HepG2 (cell line): Measurements from ENCODE around the gene RFTN1. TPM values are rescaled to one million over a fixed set of nuclear protein-coding genes. Genes with fewer than 3 reads are reported as not detected.

Experiments used
- ATAC-seq: fragments of 200-7000 bp; cut with Tn5 transposase; 3 replicates; pipeline ENCODE4 v1.9.1; 2020; ENCODE audit warnings: mild to moderate bottlenecking, moderate library complexity
- BruUV-seq: library from RNA; stranded (reverse); fragments of 400-500 nt; replicated peaks from 2 replicates; lab custom pipeline; 2021; lab: Mats Ljungman, UMichigan
- CTCF ChIA-PET: fragments of 300-600 bp; formaldehyde crosslinking; extraction: SDS; loops from one replicate; lab custom pipeline; 2021; ENCODE audit warnings: low total read pairs, inconsistent platforms, low intra/inter-chr PET ratio; lab: Yijun Ruan, JAX
- POLR2A ChIA-PET: fragments of 350-600 bp; sonication (Branson Sonifier 250); formaldehyde crosslinking; loops from one replicate; lab custom pipeline; 2020; ENCODE audit warnings: antibody characterized with exemption, inconsistent platforms; lab: Yijun Ruan, JAX
- DNase-seq: peaks from one replicate; pipeline ENCODE4 v3.0.0-alpha.2; 2015; ENCODE audit warnings: low spot score
- FAIRE-seq: peaks from 3 replicates; lab custom pipeline; 2011; peaks lifted over from hg19 to GRCh38; lab: Jason Lieb, UNC
- H2AFZ ChIP-seq: one replicate; pipeline ENCODE4 v1.6.1; 2011; ENCODE audit warnings: low read length, inconsistent platforms
- H3K27ac ChIP-seq: fragments of 300-600 bp; 3 replicates; pipeline ENCODE4 v1.8.0; 2011; ENCODE audit warnings: mixed run types, mild to moderate bottlenecking, mixed read lengths, low read length, inconsistent platforms; ENCODE audit not compliant: insufficient read depth; ENCODE audit errors: extremely low read length
- H3K27me3 ChIP-seq, 2 experiments: fragments of 200-600 bp in 1 of 2; 2 replicates in 1 of 2; 3 replicates in 1 of 2; pipeline versions ENCODE4 v1.6.0 to v1.8.0; 2011; ENCODE audit warnings: low read length in 2 of 2, mild to moderate bottlenecking in 2 of 2, moderate library complexity in 2 of 2, inconsistent platforms in 1 of 2; ENCODE audit not compliant: insufficient read depth in 2 of 2, control insufficient read depth in 1 of 2
- H3K36me3 ChIP-seq, 2 experiments: fragments of 200-600 bp in 1 of 2; replicated peaks in 1 of 2; 2 replicates in 1 of 2; 3 replicates in 1 of 2; pipeline versions ENCODE4 v1.5.1 to v1.8.0; 2011; ENCODE audit warnings: low read length in 2 of 2, inconsistent platforms in 1 of 2; ENCODE audit not compliant: insufficient read depth in 2 of 2, control insufficient read depth in 1 of 2
- H3K4me1 ChIP-seq: 2 replicates; pipeline ENCODE4 v1.5.1; 2012; ENCODE audit warnings: low read length, inconsistent platforms; ENCODE audit not compliant: insufficient read depth
- H3K4me2 ChIP-seq: 2 replicates; pipeline ENCODE4 v1.6.0; 2011; ENCODE audit warnings: low read depth, low read length, inconsistent platforms
- H3K4me3 ChIP-seq, 3 experiments: fragments of 200-600 bp in 1 of 3; sonication (generic), shearing (Covaris generic) in 1 of 3; replicated peaks in 1 of 3; 2 replicates each; pipeline ENCODE4 v1.5.1; 2011 to 2016; ENCODE audit warnings: low read length in 3 of 3, inconsistent platforms in 2 of 3, low read depth in 2 of 3, mild to moderate bottlenecking in 2 of 3, control low read depth in 1 of 3, mixed read lengths in 1 of 3; ENCODE audit not compliant: insufficient read depth in 1 of 3
- H3K79me2 ChIP-seq: one replicate; pipeline ENCODE4 v1.6.1; 2011; ENCODE audit warnings: low read length, inconsistent platforms; ENCODE audit not compliant: insufficient read depth
- H3K9ac ChIP-seq: 2 replicates; pipeline ENCODE4 v1.6.0; 2011; ENCODE audit warnings: mild to moderate bottlenecking, low read depth, low read length, inconsistent platforms; ENCODE audit not compliant: insufficient read depth
- H3K9me3 ChIP-seq: 2 replicates; pipeline ENCODE4 v1.5.1; 2012; ENCODE audit warnings: mild to moderate bottlenecking, low read length
- H4K20me1 ChIP-seq: 2 replicates; pipeline ENCODE4 v1.6.0; 2011; ENCODE audit warnings: inconsistent platforms, mild to moderate bottlenecking, low read length, moderate library complexity; ENCODE audit not compliant: insufficient read depth
- BCL6 ChIP-seq: IDR thresholded peaks from 2 replicates; pipeline ENCODE4 v1.6.1; 2016; ENCODE audit warnings: missing genetic modification reagents, missing compliant biosample characterization
- CCDC6 ChIP-seq: sonication (generic); formaldehyde crosslinking; IDR thresholded peaks from 2 replicates; pipeline ENCODE4 v1.8.1; 2022; ENCODE audit warnings: mild to moderate bottlenecking, missing genetic modification reagents, moderate library complexity
- CENPT ChIP-seq: sonication (generic); formaldehyde crosslinking; IDR thresholded peaks from 2 replicates; pipeline ENCODE4 v1.8.0; 2022; ENCODE audit warnings: low read depth, mild to moderate bottlenecking, moderate library complexity, missing genetic modification reagents
- FOXK2 ChIP-seq: fragments of 450-650 bp; IDR thresholded peaks from 2 replicates; pipeline ENCODE4 v1.6.1; 2016
- MZF1 ChIP-seq: sonication (generic); formaldehyde crosslinking; IDR thresholded peaks from 2 replicates; pipeline ENCODE4 v1.8.1; 2023; ENCODE audit warnings: mild to moderate bottlenecking, missing genetic modification reagents, borderline replicate concordance
- RAD21 ChIP-seq: fragments of 450-650 bp; formaldehyde crosslinking; IDR thresholded peaks from 2 replicates; pipeline ENCODE4 v1.5.0; 2020; ENCODE audit warnings: mild to moderate bottlenecking
- TMF1 ChIP-seq: sonication (generic); formaldehyde crosslinking; IDR thresholded peaks from 2 replicates; pipeline ENCODE4 v1.8.1; 2022; ENCODE audit warnings: low read depth, missing genetic modification reagents
- WIZ ChIP-seq: sonication (generic); formaldehyde crosslinking; IDR thresholded peaks from 2 replicates; pipeline ENCODE4 v1.5.1; 2020; ENCODE audit warnings: mild to moderate bottlenecking, missing genetic modification reagents
- ZFAT ChIP-seq: sonication (generic); formaldehyde crosslinking; conservative IDR thresholded peaks from 2 replicates; pipeline ENCODE4 v1.8.1; 2023; ENCODE audit warnings: missing genetic modification reagents, inconsistent platforms
- ZNF256 ChIP-seq: sonication (generic); formaldehyde crosslinking; conservative IDR thresholded peaks from 2 replicates; pipeline ENCODE4 v1.4.0; 2020; ENCODE audit warnings: missing genetic modification reagents
- ZNF326 ChIP-seq: sonication (generic); formaldehyde crosslinking; IDR thresholded peaks from 2 replicates; pipeline ENCODE4 v1.4.0; 2020; ENCODE audit warnings: missing genetic modification reagents, borderline replicate concordance
- ZNF607 ChIP-seq: sonication (generic); formaldehyde crosslinking; IDR thresholded peaks from 2 replicates; pipeline ENCODE4 v1.5.1; 2020; ENCODE audit warnings: missing genetic modification reagents, mild to moderate bottlenecking, borderline replicate concordance
- ZNF614 ChIP-seq: IDR thresholded peaks from 2 replicates; pipeline ENCODE4 v1.6.1; 2018; ENCODE audit warnings: missing biosample characterization, missing genetic modification reagents, inconsistent platforms, borderline replicate concordance
- WGBS: methylation state at CpG from one replicate; pipeline ENCODE4 v1.1.6; 2017; ENCODE audit warnings: low lambda C conversion rate; 5-methylcytosine and 5-hydroxymethylcytosine counted together
- in situ Hi-C: cut with HindIII; loops from 2 replicates; pipeline ENCODE4 v1.10.0; 2017; ENCODE audit warnings: low pct_unique_long_range_greater_than_20kb; ENCODE audit not compliant: extremely low pct_ligation_motif_present
- intact Hi-C: fragments of 100-400 bp; cut with micrococcal nuclease; formaldehyde crosslinking; loops from one replicate; pipeline ENCODE4 v1.10.0; 2022; ENCODE audit not compliant: unreplicated experiment
- polyA plus RNA-seq, 8 experiments: library from polyadenylated mRNA; depleted of rRNA in 3 of 8; stranded (reverse) in 7 of 8; unstranded in 1 of 8; fragments of >200 nt; fragmentation: Illumina TruSeq in 4 of 8; extraction: Trizol in 4 of 8; gene quantifications; 2 replicates each; pipeline versions ENCODE4 v1.2.1 to v1.2.3, GENCODE V29; 2011 to 2016; ENCODE audit warnings: low read depth in 4 of 8, missing spikeins in 1 of 8, mixed read lengths in 1 of 8; ENCODE audit not compliant: insufficient read depth in 1 of 8
- total RNA-seq, 5 experiments: library from RNA; depleted of rRNA; stranded (reverse); fragments of >200 nt; fragmentation: Illumina TruSeq; extraction: Trizol; gene quantifications; 2 replicates each; pipeline ENCODE4 v1.2.3, GENCODE V29; 2016; ENCODE audit warnings: low read depth in 1 of 5
- TF ChIP-seq, protein P1 (sequence below): fragments of 450-650 bp; IDR thresholded peaks from 2 replicates; pipeline ENCODE4 v1.6.1; 2017
- TF ChIP-seq, protein P2 (sequence below): sonication (generic); formaldehyde crosslinking; IDR thresholded peaks from 2 replicates; pipeline ENCODE4 v1.5.1; 2020; ENCODE audit warnings: missing genetic modification reagents, mild to moderate bottlenecking, borderline replicate concordance
- TF ChIP-seq, protein P3 (sequence below): sonication (generic); formaldehyde crosslinking; IDR thresholded peaks from 2 replicates; pipeline ENCODE4 v1.4.0; 2020; ENCODE audit warnings: missing genetic modification reagents
- TF ChIP-seq, protein P4 (sequence below): sonication (generic); formaldehyde crosslinking; IDR thresholded peaks from 2 replicates; pipeline ENCODE4 v1.4.0; 2020; ENCODE audit warnings: missing genetic modification reagents, borderline replicate concordance
- TF ChIP-seq, protein P5 (sequence below): sonication (generic); formaldehyde crosslinking; IDR thresholded peaks from 2 replicates; pipeline ENCODE4 v1.4.0; 2020; ENCODE audit warnings: low read depth, mild to moderate bottlenecking, missing genetic modification reagents

Gene RFTN1
- total and polyA plus RNA-seq, 2 of the 13 experiments (the other 11 are each of a cell fraction or from before 2014, with no cell fraction given) = not detected

DNA sequence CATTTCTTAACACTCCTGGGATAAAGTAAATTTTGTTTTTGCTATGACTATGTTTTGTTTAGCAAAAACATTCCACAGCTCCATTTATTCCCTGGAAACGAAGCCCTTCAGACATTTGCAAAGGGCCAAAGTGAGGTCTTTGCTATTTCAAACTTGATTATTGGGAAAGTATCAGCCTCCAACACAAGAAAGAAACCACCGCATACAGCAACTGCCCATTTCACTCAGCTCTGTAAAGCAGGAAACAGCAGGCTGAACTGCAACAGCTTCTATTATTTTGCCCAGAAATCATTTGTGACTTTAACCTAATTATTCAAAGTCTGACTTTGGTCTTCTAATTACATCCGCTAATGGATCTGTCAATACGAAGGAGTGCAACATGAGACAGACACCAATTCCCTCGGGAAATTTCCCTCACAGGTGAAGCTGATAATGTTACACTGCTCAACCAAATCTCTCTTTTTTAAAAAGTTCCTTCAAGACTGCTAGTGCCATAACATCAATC, 72.1 kb downstream of the RFTN1 start:
- no peak for FAIRE-seq
- intact Hi-C loops (no loop called here), in situ Hi-C loops (no loop called here)
- Histone ChIP-seq H3K4me2 (no peak overlapping the region), H2AFZ (no peak overlapping the region), H4K20me1 (no peaks in the 10 kb centered on the region), H3K9me3 (no peaks in the 10 kb centered on the region), H3K36me3 (no peaks in the 10 kb centered on the region), H3K4me3 (no peak overlapping the region), H3K4me1 (no peaks in the 10 kb centered on the region), H3K79me2 (no peaks in the 10 kb centered on the region), H3K9ac (no peak overlapping the region), H3K27ac (no peak overlapping the region), H3K27me3 (peaks cover 0 to 3% of the 10 kb centered on the region in 2 experiments; a peak in 2 of 5 replicates)
- CTCF ChIA-PET = no interaction called here
- no peak for ATAC-seq
- BruUV-seq = no TSS peak
- POLR2A ChIA-PET = no interaction called here
- 11% methylated on average over 5 of the region's 5 CpGs for WGBS
- TF ChIP-seq, protein P1, sequence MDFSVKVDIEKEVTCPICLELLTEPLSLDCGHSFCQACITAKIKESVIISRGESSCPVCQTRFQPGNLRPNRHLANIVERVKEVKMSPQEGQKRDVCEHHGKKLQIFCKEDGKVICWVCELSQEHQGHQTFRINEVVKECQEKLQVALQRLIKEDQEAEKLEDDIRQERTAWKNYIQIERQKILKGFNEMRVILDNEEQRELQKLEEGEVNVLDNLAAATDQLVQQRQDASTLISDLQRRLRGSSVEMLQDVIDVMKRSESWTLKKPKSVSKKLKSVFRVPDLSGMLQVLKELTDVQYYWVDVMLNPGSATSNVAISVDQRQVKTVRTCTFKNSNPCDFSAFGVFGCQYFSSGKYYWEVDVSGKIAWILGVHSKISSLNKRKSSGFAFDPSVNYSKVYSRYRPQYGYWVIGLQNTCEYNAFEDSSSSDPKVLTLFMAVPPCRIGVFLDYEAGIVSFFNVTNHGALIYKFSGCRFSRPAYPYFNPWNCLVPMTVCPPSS = no peak
- TF ChIP-seq, protein P2, sequence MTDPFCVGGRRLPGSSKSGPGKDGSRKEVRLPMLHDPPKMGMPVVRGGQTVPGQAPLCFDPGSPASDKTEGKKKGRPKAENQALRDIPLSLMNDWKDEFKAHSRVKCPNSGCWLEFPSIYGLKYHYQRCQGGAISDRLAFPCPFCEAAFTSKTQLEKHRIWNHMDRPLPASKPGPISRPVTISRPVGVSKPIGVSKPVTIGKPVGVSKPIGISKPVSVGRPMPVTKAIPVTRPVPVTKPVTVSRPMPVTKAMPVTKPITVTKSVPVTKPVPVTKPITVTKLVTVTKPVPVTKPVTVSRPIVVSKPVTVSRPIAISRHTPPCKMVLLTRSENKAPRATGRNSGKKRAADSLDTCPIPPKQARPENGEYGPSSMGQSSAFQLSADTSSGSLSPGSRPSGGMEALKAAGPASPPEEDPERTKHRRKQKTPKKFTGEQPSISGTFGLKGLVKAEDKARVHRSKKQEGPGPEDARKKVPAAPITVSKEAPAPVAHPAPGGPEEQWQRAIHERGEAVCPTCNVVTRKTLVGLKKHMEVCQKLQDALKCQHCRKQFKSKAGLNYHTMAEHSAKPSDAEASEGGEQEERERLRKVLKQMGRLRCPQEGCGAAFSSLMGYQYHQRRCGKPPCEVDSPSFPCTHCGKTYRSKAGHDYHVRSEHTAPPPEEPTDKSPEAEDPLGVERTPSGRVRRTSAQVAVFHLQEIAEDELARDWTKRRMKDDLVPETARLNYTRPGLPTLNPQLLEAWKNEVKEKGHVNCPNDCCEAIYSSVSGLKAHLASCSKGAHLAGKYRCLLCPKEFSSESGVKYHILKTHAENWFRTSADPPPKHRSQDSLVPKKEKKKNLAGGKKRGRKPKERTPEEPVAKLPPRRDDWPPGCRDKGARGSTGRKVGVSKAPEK (CRISPR knock-in tag) = no peak
- TF ChIP-seq ZNF326 (CRISPR knock-in tag) (no peak), TMF1 (CRISPR knock-in tag) (no peak), WIZ (CRISPR knock-in tag) (no peak), ZFAT (no peak), BCL6 (CRISPR knock-in tag) (no peak), ZNF607 (CRISPR knock-in tag) (no peak), FOXK2 (no peak), ZNF256 (CRISPR knock-in tag) (no peak), CENPT (CRISPR knock-in tag) (no peak), MZF1 (CRISPR knock-in tag) (no peak), ZNF614 (CRISPR knock-in tag) (no peak), CCDC6 (no peak), RAD21 (CRISPR knock-in tag) (no peak)
- TF ChIP-seq, protein P3, sequence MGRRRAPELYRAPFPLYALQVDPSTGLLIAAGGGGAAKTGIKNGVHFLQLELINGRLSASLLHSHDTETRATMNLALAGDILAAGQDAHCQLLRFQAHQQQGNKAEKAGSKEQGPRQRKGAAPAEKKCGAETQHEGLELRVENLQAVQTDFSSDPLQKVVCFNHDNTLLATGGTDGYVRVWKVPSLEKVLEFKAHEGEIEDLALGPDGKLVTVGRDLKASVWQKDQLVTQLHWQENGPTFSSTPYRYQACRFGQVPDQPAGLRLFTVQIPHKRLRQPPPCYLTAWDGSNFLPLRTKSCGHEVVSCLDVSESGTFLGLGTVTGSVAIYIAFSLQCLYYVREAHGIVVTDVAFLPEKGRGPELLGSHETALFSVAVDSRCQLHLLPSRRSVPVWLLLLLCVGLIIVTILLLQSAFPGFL (CRISPR knock-in tag) = no peak
- TF ChIP-seq, protein P4, sequence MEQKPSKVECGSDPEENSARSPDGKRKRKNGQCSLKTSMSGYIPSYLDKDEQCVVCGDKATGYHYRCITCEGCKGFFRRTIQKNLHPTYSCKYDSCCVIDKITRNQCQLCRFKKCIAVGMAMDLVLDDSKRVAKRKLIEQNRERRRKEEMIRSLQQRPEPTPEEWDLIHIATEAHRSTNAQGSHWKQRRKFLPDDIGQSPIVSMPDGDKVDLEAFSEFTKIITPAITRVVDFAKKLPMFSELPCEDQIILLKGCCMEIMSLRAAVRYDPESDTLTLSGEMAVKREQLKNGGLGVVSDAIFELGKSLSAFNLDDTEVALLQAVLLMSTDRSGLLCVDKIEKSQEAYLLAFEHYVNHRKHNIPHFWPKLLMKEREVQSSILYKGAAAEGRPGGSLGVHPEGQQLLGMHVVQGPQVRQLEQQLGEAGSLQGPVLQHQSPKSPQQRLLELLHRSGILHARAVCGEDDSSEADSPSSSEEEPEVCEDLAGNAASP = no peak
- TF ChIP-seq, protein P5, sequence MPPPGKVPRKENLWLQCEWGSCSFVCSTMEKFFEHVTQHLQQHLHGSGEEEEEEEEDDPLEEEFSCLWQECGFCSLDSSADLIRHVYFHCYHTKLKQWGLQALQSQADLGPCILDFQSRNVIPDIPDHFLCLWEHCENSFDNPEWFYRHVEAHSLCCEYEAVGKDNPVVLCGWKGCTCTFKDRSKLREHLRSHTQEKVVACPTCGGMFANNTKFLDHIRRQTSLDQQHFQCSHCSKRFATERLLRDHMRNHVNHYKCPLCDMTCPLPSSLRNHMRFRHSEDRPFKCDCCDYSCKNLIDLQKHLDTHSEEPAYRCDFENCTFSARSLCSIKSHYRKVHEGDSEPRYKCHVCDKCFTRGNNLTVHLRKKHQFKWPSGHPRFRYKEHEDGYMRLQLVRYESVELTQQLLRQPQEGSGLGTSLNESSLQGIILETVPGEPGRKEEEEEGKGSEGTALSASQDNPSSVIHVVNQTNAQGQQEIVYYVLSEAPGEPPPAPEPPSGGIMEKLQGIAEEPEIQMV (CRISPR knock-in tag) = no peak
- DNase-seq = no peak
